HEK293 (cell line): ENCODE data around the gene KCNRG.

Source experiments
- ATF2 ChIP-seq: fragments of 450-650 bp; formaldehyde crosslinking; IDR thresholded peaks from 2 replicates; pipeline ENCODE4 v1.5.1; 2016; ENCODE audit warnings: missing biosample characterization, missing genetic modification characterization, low read depth
- FEZF1 ChIP-seq: fragments of 450-650 bp; formaldehyde crosslinking; IDR thresholded peaks from 2 replicates; pipeline ENCODE4 v1.5.1; 2016; ENCODE audit warnings: missing biosample characterization, missing genetic modification characterization
- GLIS1 ChIP-seq: fragments of 450-650 bp; formaldehyde crosslinking; IDR thresholded peaks from 2 replicates; pipeline ENCODE4 v1.5.1; 2016; ENCODE audit warnings: missing biosample characterization, missing genetic modification characterization
- GLIS2 ChIP-seq: fragments of 450-650 bp; formaldehyde crosslinking; IDR thresholded peaks from 2 replicates; pipeline ENCODE4 v1.5.1; 2016; ENCODE audit warnings: missing biosample characterization, missing genetic modification characterization
- HIC1 ChIP-seq: fragments of 450-650 bp; formaldehyde crosslinking; IDR thresholded peaks from 2 replicates; pipeline ENCODE4 v1.5.1; 2016; ENCODE audit warnings: missing biosample characterization, missing genetic modification characterization
- OVOL3 ChIP-seq: fragments of 450-650 bp; formaldehyde crosslinking; IDR thresholded peaks from 2 replicates; pipeline ENCODE4 v1.5.1; 2016; ENCODE audit warnings: missing biosample characterization, missing genetic modification characterization
- SP7 ChIP-seq: fragments of 450-650 bp; formaldehyde crosslinking; IDR thresholded peaks from 2 replicates; pipeline ENCODE4 v1.5.1; 2016; ENCODE audit warnings: missing biosample characterization, missing genetic modification characterization
- ZBTB21 ChIP-seq: fragments of 450-650 bp; formaldehyde crosslinking; IDR thresholded peaks from 2 replicates; pipeline ENCODE4 v1.5.1; 2017; ENCODE audit warnings: missing biosample characterization, missing genetic modification characterization
- ZBTB6 ChIP-seq: fragments of 450-650 bp; formaldehyde crosslinking; IDR thresholded peaks from 2 replicates; pipeline ENCODE4 v1.5.1; 2017; ENCODE audit warnings: missing biosample characterization, missing genetic modification characterization
- ZNF2 ChIP-seq: fragments of 450-650 bp; formaldehyde crosslinking; IDR thresholded peaks from 2 replicates; pipeline ENCODE4 v1.5.1; 2016; ENCODE audit warnings: missing biosample characterization, missing genetic modification characterization
- ZNF202 ChIP-seq: fragments of 450-650 bp; formaldehyde crosslinking; IDR thresholded peaks from 2 replicates; pipeline ENCODE4 v1.5.1; 2016; ENCODE audit warnings: missing biosample characterization, missing genetic modification characterization, borderline replicate concordance
- ZNF24 ChIP-seq: fragments of 450-650 bp; formaldehyde crosslinking; IDR thresholded peaks from 2 replicates; pipeline ENCODE4 v1.5.1; 2016; ENCODE audit warnings: missing biosample characterization, missing genetic modification characterization
- ZNF248 ChIP-seq: fragments of 450-650 bp; formaldehyde crosslinking; IDR thresholded peaks from 2 replicates; pipeline ENCODE4 v1.5.1; 2017; ENCODE audit warnings: missing biosample characterization, missing genetic modification characterization
- ZNF280C ChIP-seq: fragments of 450-650 bp; formaldehyde crosslinking; IDR thresholded peaks from 2 replicates; pipeline ENCODE4 v1.5.1; 2016; ENCODE audit warnings: missing biosample characterization, missing genetic modification characterization
- ZNF292 ChIP-seq: fragments of 450-650 bp; formaldehyde crosslinking; IDR thresholded peaks from 2 replicates; pipeline ENCODE4 v1.5.1; 2016; ENCODE audit warnings: low read depth, missing biosample characterization, missing genetic modification characterization, borderline replicate concordance
- ZNF335 ChIP-seq: fragments of 450-650 bp; formaldehyde crosslinking; conservative IDR thresholded peaks from 2 replicates; pipeline ENCODE4 v1.5.1; 2016; ENCODE audit warnings: missing biosample characterization, missing genetic modification characterization
- ZNF354C ChIP-seq: fragments of 450-650 bp; formaldehyde crosslinking; IDR thresholded peaks from 2 replicates; pipeline ENCODE4 v1.5.1; 2016; ENCODE audit warnings: missing biosample characterization, missing genetic modification characterization, low read depth, borderline replicate concordance
- ZNF391 ChIP-seq: fragments of 450-650 bp; formaldehyde crosslinking; IDR thresholded peaks from 2 replicates; pipeline ENCODE4 v1.5.1; 2016; ENCODE audit warnings: low read depth, missing biosample characterization, missing genetic modification characterization, borderline replicate concordance
- ZNF423 ChIP-seq: fragments of 450-650 bp; formaldehyde crosslinking; IDR thresholded peaks from 2 replicates; pipeline ENCODE4 v1.5.1; 2016; ENCODE audit warnings: missing biosample characterization, missing genetic modification characterization
- ZNF449 ChIP-seq: fragments of 450-650 bp; formaldehyde crosslinking; IDR thresholded peaks from 2 replicates; pipeline ENCODE4 v1.5.1; 2017; ENCODE audit warnings: missing biosample characterization, mild to moderate bottlenecking, missing genetic modification characterization, moderate library complexity
- ZNF48 ChIP-seq: fragments of 450-650 bp; formaldehyde crosslinking; IDR thresholded peaks from 2 replicates; pipeline ENCODE4 v1.5.1; 2016; ENCODE audit warnings: missing biosample characterization, missing genetic modification characterization
- ZNF521 ChIP-seq: fragments of 450-650 bp; formaldehyde crosslinking; IDR thresholded peaks from 2 replicates; pipeline ENCODE4 v1.5.1; 2017; ENCODE audit warnings: missing biosample characterization, mild to moderate bottlenecking, missing genetic modification characterization
- ZNF580 ChIP-seq: fragments of 450-650 bp; formaldehyde crosslinking; IDR thresholded peaks from 2 replicates; pipeline ENCODE4 v1.5.1; 2016; ENCODE audit warnings: missing biosample characterization, missing genetic modification characterization
- ZNF596 ChIP-seq: fragments of 450-650 bp; IDR thresholded peaks from 2 replicates; pipeline ENCODE4 v1.5.0; 2018; ENCODE audit warnings: missing biosample characterization, mild to moderate bottlenecking, missing genetic modification characterization, moderate library complexity
- ZNF677 ChIP-seq: fragments of 450-650 bp; IDR thresholded peaks from 2 replicates; pipeline ENCODE4 v1.5.0; 2018; ENCODE audit warnings: missing biosample characterization, mild to moderate bottlenecking, missing genetic modification characterization, moderate library complexity
- ZNF837 ChIP-seq: fragments of 450-650 bp; formaldehyde crosslinking; IDR thresholded peaks from 2 replicates; pipeline ENCODE4 v1.5.1; 2016; ENCODE audit warnings: missing biosample characterization, missing genetic modification characterization
- ZSCAN16 ChIP-seq: fragments of 450-650 bp; formaldehyde crosslinking; IDR thresholded peaks from 2 replicates; pipeline ENCODE4 v1.5.1; 2016; ENCODE audit warnings: missing biosample characterization, missing genetic modification characterization
- ZSCAN23 ChIP-seq: fragments of 450-650 bp; formaldehyde crosslinking; IDR thresholded peaks from 2 replicates; pipeline ENCODE4 v1.5.1; 2016; ENCODE audit warnings: missing biosample characterization, missing genetic modification characterization
- ZSCAN30 ChIP-seq: fragments of 450-650 bp; IDR thresholded peaks from 2 replicates; pipeline ENCODE4 v1.5.1; 2018; ENCODE audit warnings: missing biosample characterization, mild to moderate bottlenecking, missing genetic modification characterization, moderate library complexity
- ZXDB ChIP-seq: fragments of 450-650 bp; formaldehyde crosslinking; IDR thresholded peaks from 2 replicates; pipeline ENCODE4 v1.5.1; 2016; ENCODE audit warnings: missing biosample characterization, missing genetic modification characterization

KCNRG gene

GRCh38 chr13:49996951-49997895 is 18.0 kb upstream of the KCNRG start, which contains the start of gene TRIM13 (continued):
- TF ChIP-seq ZNF596 (tag by site-specific recombination), result no peak; the same call in 1 of the 2 replicates
- no peak for TF ChIP-seq ZNF280C (tag by site-specific recombination)
- no peak for TF ChIP-seq ZNF48 (tag by site-specific recombination)
- 0 out of 2 replicates have a peak, but pooled peaks have one; percentile 12 for TF ChIP-seq GLIS2 (tag by site-specific recombination)
- peak; percentile 66 for TF ChIP-seq ZXDB
- TF ChIP-seq ZNF354C, result no peak
- no peak for TF ChIP-seq ZNF521 (tag by site-specific recombination)
- TF ChIP-seq ZNF202 (tag by site-specific recombination), result no peak
- TF ChIP-seq ZNF2 (tag by site-specific recombination), result 0 out of 2 replicates have a peak, but pooled peaks have one; percentile 29
- TF ChIP-seq ZBTB6, result no peak; the same call in 1 of the 2 replicates
- TF ChIP-seq ZNF677 (tag by site-specific recombination), result no peak; the same call in 1 of the 2 replicates
- no peak for TF ChIP-seq OVOL3 (tag by site-specific recombination)
- TF ChIP-seq ATF2, result no peak
- TF ChIP-seq ZSCAN30 (tag by site-specific recombination), result peak; percentile 79
- peak; percentile 62; the same call in 1 of the 2 replicates for TF ChIP-seq ZNF391 (tag by site-specific recombination)
- TF ChIP-seq ZNF423 (tag by site-specific recombination), result no peak
- no peak for TF ChIP-seq ZNF837 (tag by site-specific recombination)
- TF ChIP-seq ZBTB21 (tag by site-specific recombination), result peak; percentile 28; the same call in 1 of the 2 replicates
- TF ChIP-seq GLIS1, result 0 out of 2 replicates have a peak, but pooled peaks have one; percentile 6
- no peak for TF ChIP-seq ZNF449 (tag by site-specific recombination)
- peak; percentile 57; the same call in 1 of the 2 replicates for TF ChIP-seq ZSCAN23 (tag by site-specific recombination)
- no peak for TF ChIP-seq ZNF580
- TF ChIP-seq SP7, result peak; percentile 69; the same call in 1 of the 2 replicates
- TF ChIP-seq ZNF335 (tag by site-specific recombination), result peak; percentile 93
- no peak for TF ChIP-seq ZNF292 (tag by site-specific recombination)
- peak; percentile 67 for TF ChIP-seq HIC1
- peak; percentile 57; the same call in 1 of the 2 replicates for TF ChIP-seq ZNF24 (tag by site-specific recombination)
- TF ChIP-seq ZSCAN16 (tag by site-specific recombination), result no peak
- peak; percentile 29; the same call in 1 of the 2 replicates for TF ChIP-seq FEZF1
- TF ChIP-seq ZNF248, result no peak
